Measurements from ENCODE around the gene PTPN9. TPM values are rescaled to one million over a fixed set of nuclear protein-coding genes. Genes with fewer than 3 reads are reported as not detected.
"Not testable (repeated sequence)": the region's sequence is repeated elsewhere in the genome, so short reads cannot be mapped to it uniquely, and the experiment has no call there.

PTPN9 gene
- polyA plus RNA-seq, 2 donors = 3.1 to 6.5 TPM

DNA sequence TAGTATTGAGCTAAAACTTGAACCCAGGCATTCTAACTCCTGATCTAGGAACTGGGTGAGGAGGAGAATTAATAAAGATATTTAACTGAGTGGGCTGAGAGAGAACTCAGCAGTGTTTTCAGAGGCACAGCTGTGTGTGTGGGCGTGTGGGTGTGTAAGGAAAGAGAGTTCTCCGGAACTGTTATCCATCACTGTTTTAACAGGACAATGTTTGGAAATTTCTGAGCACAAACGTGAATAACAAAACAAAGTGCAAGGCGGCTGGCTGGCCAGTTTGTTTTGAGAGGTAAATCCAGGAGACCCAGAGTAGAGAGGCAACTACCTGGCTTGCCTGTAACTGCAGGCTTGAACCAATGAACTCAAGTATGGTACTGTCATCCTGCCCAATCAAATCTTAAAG, 5.0 kb upstream of the PTPN9 start:
- no peak overlapping the region for H3K4me3 ChIP-seq (ENCODE audit: low read depth in 1 of 2, low read length in 2 of 2)
- H3K9me3 ChIP-seq (ENCODE audit: control insufficient read depth in 2 of 2, insufficient read depth in 1 of 2, low read depth in 1 of 2, low read length in 1 of 2) = no peaks in the 10 kb centered on the region
- H3K36me3 ChIP-seq (ENCODE audit: control insufficient read depth in 2 of 2, insufficient read depth in 2 of 2, low read length in 1 of 2) = no peaks in the 10 kb centered on the region
- no peak overlapping the region for H3K27ac ChIP-seq (ENCODE audit: low read depth in 2 of 2, low read length in 1 of 2)
- WGBS, 2 donors = 37 to 46% methylated on average over 4 of the region's 4 CpGs
- no peaks in the 10 kb centered on the region for H3K27me3 ChIP-seq (ENCODE audit: control insufficient read depth in 1 of 2, insufficient read depth in 2 of 2, low read length in 2 of 2)
- H3K4me1 ChIP-seq (ENCODE audit: control insufficient read depth in 2 of 2, insufficient read depth in 2 of 2, low read length in 1 of 2) = peaks cover 0 to 5% of the 10 kb centered on the region in 2 donors

DNA sequence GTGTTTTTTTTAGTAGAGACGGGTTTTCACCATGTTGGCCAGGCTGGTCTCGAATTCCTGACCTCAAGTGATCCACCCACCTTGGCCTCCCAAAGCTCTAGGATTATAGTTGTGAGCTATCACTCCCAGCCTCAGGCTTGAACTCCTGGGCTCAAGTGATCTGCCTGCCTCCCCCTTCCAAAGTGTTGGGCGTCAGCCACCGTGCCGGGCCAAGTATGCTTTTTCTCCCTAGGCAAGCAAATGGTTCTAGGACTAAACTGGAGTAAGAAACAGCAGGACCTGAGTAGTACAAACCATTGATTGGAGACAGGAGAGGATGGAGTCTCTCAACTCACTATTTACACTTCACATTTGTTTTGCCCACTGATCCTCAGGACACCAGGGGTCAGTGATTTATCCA, 4.6 kb upstream of the PTPN9 start:
- peaks cover 0 to 5% of the 10 kb centered on the region in 2 donors for H3K4me1 ChIP-seq (ENCODE audit: control insufficient read depth in 2 of 2, insufficient read depth in 2 of 2, low read length in 1 of 2)
- H3K36me3 ChIP-seq (ENCODE audit: control insufficient read depth in 2 of 2, insufficient read depth in 2 of 2, low read length in 1 of 2) = no peaks in the 10 kb centered on the region
- H3K27ac ChIP-seq (ENCODE audit: low read depth in 2 of 2, low read length in 1 of 2) = no peak overlapping the region
- 42 to 55% methylated on average over 5 of the region's 5 CpGs for WGBS, 2 donors
- no peaks in the 10 kb centered on the region for H3K9me3 ChIP-seq (ENCODE audit: control insufficient read depth in 2 of 2, insufficient read depth in 1 of 2, low read depth in 1 of 2, low read length in 1 of 2)
- H3K27me3 ChIP-seq (ENCODE audit: control insufficient read depth in 1 of 2, insufficient read depth in 2 of 2, low read length in 2 of 2) = no peaks in the 10 kb centered on the region
- H3K4me3 ChIP-seq (ENCODE audit: low read depth in 1 of 2, low read length in 2 of 2) = no peak overlapping the region

DNA sequence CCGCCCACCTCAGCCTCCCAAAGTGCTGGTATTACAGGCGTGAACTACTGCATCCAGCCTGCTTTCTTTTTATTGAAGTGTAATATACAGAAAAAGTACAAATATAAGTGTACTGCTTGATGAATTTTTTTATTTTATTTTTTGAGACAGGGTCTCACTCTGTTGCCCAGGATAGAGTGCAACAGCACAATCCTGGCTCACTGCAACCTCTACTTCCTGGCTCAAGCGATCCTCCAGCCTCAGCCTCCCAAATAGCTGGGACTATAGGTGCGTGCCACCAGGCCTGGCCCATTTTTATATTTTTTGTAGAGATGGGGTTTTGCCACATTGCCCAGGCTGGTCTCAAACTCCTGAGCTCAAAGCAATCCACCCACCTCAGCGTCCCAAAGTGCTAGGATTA, 3.8 kb upstream of the PTPN9 start:
- not testable (repeated sequence) for H3K27ac ChIP-seq (ENCODE audit: low read depth in 2 of 2, low read length in 1 of 2); H3K9me3 ChIP-seq (ENCODE audit: control insufficient read depth in 2 of 2, insufficient read depth in 1 of 2, low read depth in 1 of 2, low read length in 1 of 2); H3K36me3 ChIP-seq (ENCODE audit: control insufficient read depth in 2 of 2, insufficient read depth in 2 of 2, low read length in 1 of 2); H3K4me3 ChIP-seq (ENCODE audit: low read depth in 1 of 2, low read length in 2 of 2); H3K4me1 ChIP-seq (ENCODE audit: control insufficient read depth in 2 of 2, insufficient read depth in 2 of 2, low read length in 1 of 2); H3K27me3 ChIP-seq (ENCODE audit: control insufficient read depth in 1 of 2, insufficient read depth in 2 of 2, low read length in 2 of 2)
- 91 to 96% methylated on average over 5 of the region's 5 CpGs for WGBS, 2 donors

DNA sequence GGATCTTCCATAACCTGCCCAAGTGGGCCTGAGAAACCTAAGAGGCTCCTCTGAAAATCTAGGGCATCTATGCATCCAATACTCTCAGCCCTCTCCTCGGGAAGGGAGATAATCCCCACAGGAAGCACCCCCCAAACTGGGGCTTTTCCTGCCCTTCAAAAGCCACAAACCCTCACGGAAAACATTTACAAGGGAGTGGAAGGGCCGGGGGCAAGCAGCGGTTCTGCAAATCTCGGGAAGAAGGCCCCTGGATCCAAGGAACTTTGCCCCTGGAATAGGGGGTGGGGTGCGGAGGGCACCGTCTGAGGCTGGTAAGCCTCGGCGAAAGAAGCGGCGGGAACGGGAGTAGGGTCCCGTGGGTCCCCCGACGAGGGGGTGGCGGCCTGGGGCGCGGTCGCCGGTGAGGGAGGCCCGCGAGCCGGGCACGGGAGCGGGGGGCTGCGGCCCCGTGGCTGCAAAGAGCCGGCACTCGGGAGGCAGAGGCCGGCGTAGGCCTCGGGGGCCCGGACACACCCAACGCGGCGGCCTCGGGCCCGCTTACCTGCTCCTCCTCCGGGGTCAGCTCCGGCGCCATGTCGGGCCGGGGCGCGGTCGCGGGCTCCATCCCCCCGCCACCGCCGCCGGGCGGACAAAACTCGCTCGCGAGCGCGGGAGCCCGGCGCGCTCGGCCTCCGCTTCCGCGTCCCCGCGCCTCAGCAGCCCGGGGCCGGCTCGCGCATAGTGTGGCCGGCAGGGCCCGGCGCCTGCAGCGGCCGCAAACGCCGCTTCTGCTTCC, 755 bp downstream of the PTPN9 start:
- WGBS, 2 donors = 1 to 2% methylated on average over 57 to 77 of the region's 77 CpGs
- Histone ChIP-seq H3K27me3 (ENCODE audit: control insufficient read depth in 1 of 2, insufficient read depth in 2 of 2, low read length in 2 of 2) (no peaks in the 10 kb centered on the region), H3K4me3 (ENCODE audit: low read depth in 1 of 2, low read length in 2 of 2) (peak overlapping the region; percentile 82 to 92), H3K9me3 (ENCODE audit: control insufficient read depth in 2 of 2, insufficient read depth in 1 of 2, low read depth in 1 of 2, low read length in 1 of 2) (no peaks in the 10 kb centered on the region), H3K4me1 (ENCODE audit: control insufficient read depth in 2 of 2, insufficient read depth in 2 of 2, low read length in 1 of 2) (peaks cover 0 to 5% of the 10 kb centered on the region in 2 donors), H3K27ac (ENCODE audit: low read depth in 2 of 2, low read length in 1 of 2) (peak overlapping the region; percentile 81 to 82), H3K36me3 (ENCODE audit: control insufficient read depth in 2 of 2, insufficient read depth in 2 of 2, low read length in 1 of 2) (no peaks in the 10 kb centered on the region)

DNA sequence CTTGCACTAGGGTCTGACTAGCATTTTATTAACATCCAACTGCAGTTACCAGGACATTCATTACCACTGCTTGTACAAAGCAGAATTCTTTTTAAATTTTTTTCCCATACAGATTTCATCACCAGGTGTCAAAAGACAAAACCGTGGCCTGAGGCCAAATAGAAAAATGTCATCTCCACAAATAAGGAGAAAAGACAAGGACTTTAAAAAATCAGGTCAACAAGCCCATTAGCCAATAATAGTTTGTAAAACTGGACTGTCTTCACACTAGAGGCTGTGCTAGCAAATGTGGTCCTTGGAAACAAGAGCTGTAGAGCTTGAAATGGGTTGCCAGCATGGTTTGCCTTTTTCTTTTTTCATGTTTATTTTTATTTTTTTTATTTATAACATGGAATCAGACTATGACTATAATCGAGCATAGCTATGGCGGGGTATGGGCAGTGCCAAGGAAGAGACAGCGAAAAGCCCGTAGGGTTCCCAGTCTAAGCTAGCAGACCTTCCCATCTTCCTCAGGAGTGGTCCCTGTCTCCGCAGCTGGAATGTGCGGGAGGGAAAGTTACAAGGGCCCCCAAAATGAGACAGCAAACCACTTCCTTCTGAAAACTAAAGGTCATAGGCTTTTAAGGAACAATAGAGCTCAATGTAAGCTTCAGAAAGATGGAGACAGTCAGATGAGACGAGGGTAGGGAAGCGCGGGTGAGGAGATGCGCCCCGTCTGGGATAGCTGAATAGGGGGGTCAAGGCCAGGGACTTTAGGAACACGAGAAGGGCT, 1.5 kb downstream of the PTPN9 start:
- 6 to 9% methylated on average over 13 of the region's 13 CpGs for WGBS, 2 donors
- Histone ChIP-seq H3K4me3 (ENCODE audit: low read depth in 1 of 2, low read length in 2 of 2) (peak overlapping the region; percentile 82 to 92), H3K9me3 (ENCODE audit: control insufficient read depth in 2 of 2, insufficient read depth in 1 of 2, low read depth in 1 of 2, low read length in 1 of 2) (no peaks in the 10 kb centered on the region), H3K36me3 (ENCODE audit: control insufficient read depth in 2 of 2, insufficient read depth in 2 of 2, low read length in 1 of 2) (no peaks in the 10 kb centered on the region), H3K4me1 (ENCODE audit: control insufficient read depth in 2 of 2, insufficient read depth in 2 of 2, low read length in 1 of 2) (peaks cover 0 to 5% of the 10 kb centered on the region in 2 donors), H3K27me3 (ENCODE audit: control insufficient read depth in 1 of 2, insufficient read depth in 2 of 2, low read length in 2 of 2) (no peaks in the 10 kb centered on the region), H3K27ac (ENCODE audit: low read depth in 2 of 2, low read length in 1 of 2) (peak overlapping the region; percentile 81 to 82)

DNA sequence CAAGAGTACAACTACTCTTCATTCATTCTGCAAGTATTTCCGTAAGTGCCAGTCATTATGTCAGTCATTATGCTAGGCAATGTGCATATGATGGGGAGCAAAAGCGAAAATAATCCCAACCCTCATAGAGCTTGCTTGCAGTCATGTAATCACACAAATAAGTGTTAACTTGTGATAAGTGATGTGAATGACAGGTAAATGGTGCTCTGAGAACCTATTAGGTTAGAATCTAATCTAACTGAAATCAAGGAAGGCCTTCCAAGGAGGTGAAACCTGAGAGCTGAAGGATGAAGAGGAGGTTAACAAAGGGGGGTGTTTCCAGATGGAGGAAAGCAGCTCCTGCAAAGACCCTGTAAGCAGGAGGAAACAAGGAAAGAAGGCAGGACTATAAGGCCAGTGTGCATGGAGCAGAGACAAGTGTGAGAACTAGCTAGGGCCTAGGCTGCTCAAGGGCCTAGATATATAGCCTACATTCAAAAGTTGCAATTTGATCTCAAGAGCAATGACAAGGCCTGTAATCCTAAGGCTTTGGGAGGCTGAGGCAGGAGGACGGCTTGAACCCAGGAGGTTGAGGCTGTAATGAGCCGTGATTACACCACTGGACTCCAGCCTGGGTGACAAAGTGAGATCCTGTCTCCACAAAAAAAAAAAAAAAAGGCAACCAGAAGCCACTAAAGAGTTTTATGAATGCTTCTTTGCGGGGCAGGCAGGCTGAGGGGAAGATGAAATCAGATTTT, 5.3 kb downstream of the PTPN9 start:
- Histone ChIP-seq H3K4me1 (ENCODE audit: control insufficient read depth in 2 of 2, insufficient read depth in 2 of 2, low read length in 1 of 2) (no peaks in the 10 kb centered on the region), H3K9me3 (ENCODE audit: control insufficient read depth in 2 of 2, insufficient read depth in 1 of 2, low read depth in 1 of 2, low read length in 1 of 2) (no peaks in the 10 kb centered on the region), H3K4me3 (ENCODE audit: low read depth in 1 of 2, low read length in 2 of 2) (no peak overlapping the region), H3K27me3 (ENCODE audit: control insufficient read depth in 1 of 2, insufficient read depth in 2 of 2, low read length in 2 of 2) (no peaks in the 10 kb centered on the region), H3K27ac (ENCODE audit: low read depth in 2 of 2, low read length in 1 of 2) (no peak overlapping the region), H3K36me3 (ENCODE audit: control insufficient read depth in 2 of 2, insufficient read depth in 2 of 2, low read length in 1 of 2) (peaks cover 0 to 3% of the 10 kb centered on the region in 2 donors)
- 96 to 97% methylated on average over 5 of the region's 5 CpGs for WGBS, 2 donors

DNA sequence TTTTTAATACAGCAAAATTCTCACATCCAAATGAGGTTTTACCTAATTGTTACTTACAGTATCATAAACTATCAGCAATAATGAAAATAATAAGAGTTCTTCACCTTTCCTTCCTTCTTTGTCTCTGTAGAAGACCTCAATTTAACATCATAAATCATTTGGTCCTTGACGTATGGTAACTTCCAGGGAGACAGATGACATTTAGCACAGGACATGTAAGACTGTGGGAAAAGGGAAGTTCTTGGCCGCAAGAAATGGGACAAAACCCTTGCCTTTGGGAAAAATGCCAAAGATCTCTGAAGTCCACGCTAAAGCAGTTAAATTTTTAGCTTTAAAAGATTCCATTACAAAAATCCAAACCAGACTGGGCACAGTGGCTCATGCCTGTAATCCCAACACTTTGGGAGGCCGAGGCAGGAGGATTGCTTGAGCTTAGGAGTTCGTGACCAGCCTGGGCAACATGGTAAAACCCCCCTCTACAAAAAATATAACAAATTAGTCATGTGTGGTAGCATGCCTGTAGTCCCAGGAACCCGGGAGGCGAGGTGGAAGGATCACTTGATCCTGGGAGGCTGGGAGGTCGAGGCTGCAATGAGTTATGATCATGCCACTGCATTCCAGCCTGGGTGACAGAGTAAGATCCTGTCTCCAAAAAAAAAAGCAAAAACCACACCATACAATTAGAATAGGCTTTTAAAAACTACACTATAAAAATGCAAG, 8.8 kb downstream of the PTPN9 start:
- no peak overlapping the region for H3K27ac ChIP-seq (ENCODE audit: low read depth in 2 of 2, low read length in 1 of 2)
- H3K4me3 ChIP-seq (ENCODE audit: low read depth in 1 of 2, low read length in 2 of 2) = no peak overlapping the region
- H3K27me3 ChIP-seq (ENCODE audit: control insufficient read depth in 1 of 2, insufficient read depth in 2 of 2, low read length in 2 of 2) = no peaks in the 10 kb centered on the region
- WGBS, 2 donors = 81 to 83% methylated on average over 8 of the region's 8 CpGs
- H3K36me3 ChIP-seq (ENCODE audit: control insufficient read depth in 2 of 2, insufficient read depth in 2 of 2, low read length in 1 of 2) = peaks cover 0 to 3% of the 10 kb centered on the region in 2 donors
- peaks cover 0 to 3% of the 10 kb centered on the region in 2 donors for H3K4me1 ChIP-seq (ENCODE audit: control insufficient read depth in 2 of 2, insufficient read depth in 2 of 2, low read length in 1 of 2)
- no peaks in the 10 kb centered on the region for H3K9me3 ChIP-seq (ENCODE audit: control insufficient read depth in 2 of 2, insufficient read depth in 1 of 2, low read depth in 1 of 2, low read length in 1 of 2)

DNA sequence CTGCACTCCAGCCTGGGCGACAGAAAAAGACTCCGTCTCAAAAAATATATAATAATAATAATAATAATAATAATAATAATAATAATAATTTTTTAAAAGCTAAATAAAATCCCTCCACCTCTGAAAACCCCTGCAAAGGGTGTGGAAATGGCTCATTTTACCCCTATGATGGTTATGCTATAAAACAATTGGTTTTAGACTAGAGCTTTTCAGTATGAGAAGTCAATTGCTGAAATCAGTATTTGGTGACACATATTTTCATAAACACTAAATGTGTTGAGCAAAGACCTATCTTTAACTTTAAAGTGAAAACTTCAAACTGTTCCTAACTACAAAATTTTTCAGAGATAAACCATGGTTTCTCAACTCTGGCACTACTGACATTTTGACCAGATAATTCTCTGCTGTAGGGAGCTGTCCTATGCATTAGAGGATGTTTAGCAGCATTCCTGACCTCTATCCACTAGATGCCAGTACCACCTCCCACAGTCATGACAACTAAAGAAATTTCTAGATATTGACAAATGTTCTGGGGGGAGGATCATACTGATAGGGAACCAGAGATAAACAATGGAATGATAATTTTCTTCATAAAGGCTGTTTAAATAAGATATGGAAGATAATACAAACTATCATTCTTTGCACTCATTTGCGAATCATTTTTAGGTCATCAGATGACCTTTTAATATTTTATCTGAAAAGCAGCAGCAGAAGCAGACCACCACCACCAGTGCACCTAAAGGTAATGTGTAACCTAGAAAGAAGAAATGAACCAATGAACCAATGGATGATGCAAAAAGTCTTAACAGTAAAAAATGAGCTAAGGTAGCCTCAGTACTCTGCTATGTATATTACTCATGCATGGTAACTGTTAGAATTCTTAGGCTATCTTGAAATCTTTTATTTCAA, 13.8 kb downstream of the PTPN9 start:
- H3K4me3 ChIP-seq (ENCODE audit: low read depth in 1 of 2, low read length in 2 of 2) = no peak overlapping the region
- no peak overlapping the region for H3K27ac ChIP-seq (ENCODE audit: low read depth in 2 of 2, low read length in 1 of 2)
- no peaks in the 10 kb centered on the region for H3K9me3 ChIP-seq (ENCODE audit: control insufficient read depth in 2 of 2, insufficient read depth in 1 of 2, low read depth in 1 of 2, low read length in 1 of 2)
- H3K27me3 ChIP-seq (ENCODE audit: control insufficient read depth in 1 of 2, insufficient read depth in 2 of 2, low read length in 2 of 2) = no peaks in the 10 kb centered on the region
- H3K36me3 ChIP-seq (ENCODE audit: control insufficient read depth in 2 of 2, insufficient read depth in 2 of 2, low read length in 1 of 2) = no peaks in the 10 kb centered on the region
- WGBS, 2 donors = 97% methylated on average over 3 of the region's 3 CpGs
- peaks cover 0 to 3% of the 10 kb centered on the region in 2 donors for H3K4me1 ChIP-seq (ENCODE audit: control insufficient read depth in 2 of 2, insufficient read depth in 2 of 2, low read length in 1 of 2)

Measured in esophagus (tissue), 2 donors.